ENCODE results near the gene NRG3. TPM values are rescaled to one million over a fixed set of nuclear protein-coding genes. Genes with fewer than 3 reads are reported as not detected.

NRG3 gene
- total and polyA plus RNA-seq, 2 of the 8 experiments (the other 6 are each of a cell fraction or from before 2014, with no cell fraction given), result 4.2 to 5.0 TPM

DNA sequence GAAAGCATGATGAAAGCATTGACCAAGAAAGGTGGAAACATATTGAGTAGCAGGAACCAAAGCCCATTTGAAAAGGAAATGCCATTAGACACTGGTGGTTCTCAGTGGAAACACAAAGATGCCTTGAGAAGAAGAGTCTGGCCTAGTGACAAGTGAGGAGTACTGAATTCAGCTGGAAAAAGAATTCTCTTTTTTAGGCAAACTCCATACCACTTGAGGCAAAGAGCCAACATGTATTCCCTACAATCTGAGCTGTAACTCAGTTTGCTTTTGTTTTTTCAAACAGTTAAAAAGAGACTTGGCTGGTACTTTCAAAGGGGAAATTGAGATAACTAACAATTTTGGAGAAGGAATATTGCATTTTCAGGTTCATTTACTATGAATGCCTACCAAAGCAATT lies 624.0 kb downstream of the NRG3 start:
- no peaks in the 10 kb centered on the region for H3K79me1 ChIP-seq (ENCODE audit: low read depth, low read length)
- DNase-seq (ENCODE audit: low read depth in 1 of 2, low spot score in 2 of 2) (no peak), FAIRE-seq (no peak)
- CTCF ChIA-PET (ENCODE audit: partially characterized antibody), result interaction anchor here (1.2 kb wide), 1 partner anchor 313 kb away, joined by 3 read pairs; no protein-coding TSS in a partner anchor
- H3K4me1 ChIP-seq (replicated peaks in 1 of 4; ENCODE audit: control insufficient read depth in 3 of 4, insufficient read depth in 4 of 4, low read length in 3 of 4), result no peaks in the 10 kb centered on the region
- H3K56ac ChIP-seq (replicated peaks; ENCODE audit: insufficient read length, low read depth, low read length), result no peak overlapping the region
- H2AK5ac ChIP-seq (ENCODE audit: low read depth, low read length), result no peak overlapping the region
- H2AFZ ChIP-seq (ENCODE audit: low read length), result no peak overlapping the region
- H3K27ac ChIP-seq (ENCODE audit: low read depth, low read length), result no peak overlapping the region
- POLR2A ChIA-PET (ENCODE audit: partially characterized antibody), result no interaction called here
- H2BK20ac ChIP-seq (ENCODE audit: low read length), result no peak overlapping the region
- H3K4me3 ChIP-seq (ENCODE audit: extremely low read depth in 1 of 4, insufficient read depth in 2 of 4, low read depth in 3 of 4, low read length in 4 of 4), result no peak overlapping the region
- H3K4ac ChIP-seq (replicated peaks; ENCODE audit: insufficient read length, low read depth, low read length), result no peak overlapping the region
- no peaks in the 10 kb centered on the region; a peak in 1 of 4 replicates for H3K9me3 ChIP-seq (ENCODE audit: insufficient read depth in 2 of 2, low read depth in 1 of 2, low read length in 1 of 2)
- no peak overlapping the region for H4K91ac ChIP-seq (replicated peaks; ENCODE audit: insufficient read length, low read length)
- no peaks in the 10 kb centered on the region for H3K36me3 ChIP-seq (ENCODE audit: control insufficient read depth in 2 of 4, insufficient read depth in 4 of 4, low read length in 3 of 4)
- H3K23ac ChIP-seq (ENCODE audit: insufficient read length), result no peak overlapping the region
- no peak overlapping the region for H3K9ac ChIP-seq (replicated peaks in 1 of 4; ENCODE audit: extremely low read depth in 1 of 4, low read depth in 3 of 4, low read length in 3 of 4)
- no peak overlapping the region for H3K14ac ChIP-seq (ENCODE audit: insufficient read length)
- H2BK120ac ChIP-seq (replicated peaks; ENCODE audit: low read depth, low read length), result no peak overlapping the region
- H3K4me2 ChIP-seq (ENCODE audit: insufficient read depth in 1 of 2, low read depth in 2 of 2, low read length in 2 of 2), result no peak overlapping the region
- H2BK15ac ChIP-seq (ENCODE audit: low read length), result no peak overlapping the region
- H3K18ac ChIP-seq (ENCODE audit: extremely low read depth, low read length), result no peak overlapping the region
- no peaks in the 10 kb centered on the region for H3K23me2 ChIP-seq (ENCODE audit: low read depth, low read length)
- no peaks in the 10 kb centered on the region for H4K20me1 ChIP-seq (replicated peaks in 1 of 2; ENCODE audit: control insufficient read depth in 1 of 2, insufficient read depth in 2 of 2, low read length in 2 of 2)
- no peak overlapping the region for H2BK5ac ChIP-seq (ENCODE audit: low read depth, low read length)
- no peak overlapping the region for H4K5ac ChIP-seq (ENCODE audit: insufficient read length, low read depth, low read length)
- H2BK12ac ChIP-seq (ENCODE audit: low read depth, low read length), result no peak overlapping the region
- no peak overlapping the region for H4K8ac ChIP-seq (ENCODE audit: extremely low read depth, insufficient read depth, low read length)
- no peaks in the 10 kb centered on the region for H3K79me2 ChIP-seq (ENCODE audit: control insufficient read depth in 1 of 2, insufficient read depth in 2 of 2, low read length in 2 of 2)
- no peaks in the 10 kb centered on the region for H3K27me3 ChIP-seq (replicated peaks in 1 of 4; ENCODE audit: control insufficient read depth in 3 of 4, extremely low read depth in 1 of 4, insufficient read depth in 3 of 4, low read length in 3 of 4)
- no peak for TF ChIP-seq SIRT6 (IDR thresholded peaks at IDR 0.05; ENCODE audit: low read length)
- no peak for TF ChIP-seq RAD21 (IDR thresholded peaks at IDR 0.05 in 1 of 2, conservative IDR thresholded peaks at IDR 0.05 in 1 of 2; ENCODE audit: low read depth in 2 of 2, low read length in 2 of 2)
- TF ChIP-seq CREB1 (IDR thresholded peaks at IDR 0.05), result no peak
- no peak for TF ChIP-seq E2F6 (IDR thresholded peaks at IDR 0.05)
- TF ChIP-seq RNF2 (IDR thresholded peaks at IDR 0.05; ENCODE audit: borderline replicate concordance, low read depth, low read length, missing control alignments, poor library complexity, severe bottlenecking), result no peak
- TF ChIP-seq, protein P1, sequence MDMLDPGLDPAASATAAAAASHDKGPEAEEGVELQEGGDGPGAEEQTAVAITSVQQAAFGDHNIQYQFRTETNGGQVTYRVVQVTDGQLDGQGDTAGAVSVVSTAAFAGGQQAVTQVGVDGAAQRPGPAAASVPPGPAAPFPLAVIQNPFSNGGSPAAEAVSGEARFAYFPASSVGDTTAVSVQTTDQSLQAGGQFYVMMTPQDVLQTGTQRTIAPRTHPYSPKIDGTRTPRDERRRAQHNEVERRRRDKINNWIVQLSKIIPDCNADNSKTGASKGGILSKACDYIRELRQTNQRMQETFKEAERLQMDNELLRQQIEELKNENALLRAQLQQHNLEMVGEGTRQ (IDR thresholded peaks at IDR 0.05; ENCODE audit: low read length), result no peak
